HL-60 (cell line): ENCODE data around the gene PTPRN2.

Experiments
- POLR2AphosphoS5 ChIP-seq: IDR thresholded peaks from 2 replicates; pipeline ENCODE4 v1.6.1; 2012; ENCODE audit warnings: low read depth
- TF ChIP-seq, protein P1 (sequence below): IDR thresholded peaks from 2 replicates; pipeline ENCODE4 v1.6.1; 2012; ENCODE audit warnings: low read depth; ENCODE audit not compliant: insufficient replicate concordance
- TF ChIP-seq, protein P2 (sequence below): IDR thresholded peaks from one replicate; pipeline ENCODE4 v1.5.1; 2011; ENCODE audit warnings: low read length, control low read depth, inconsistent platforms; ENCODE audit not compliant: insufficient read depth

DNA sequence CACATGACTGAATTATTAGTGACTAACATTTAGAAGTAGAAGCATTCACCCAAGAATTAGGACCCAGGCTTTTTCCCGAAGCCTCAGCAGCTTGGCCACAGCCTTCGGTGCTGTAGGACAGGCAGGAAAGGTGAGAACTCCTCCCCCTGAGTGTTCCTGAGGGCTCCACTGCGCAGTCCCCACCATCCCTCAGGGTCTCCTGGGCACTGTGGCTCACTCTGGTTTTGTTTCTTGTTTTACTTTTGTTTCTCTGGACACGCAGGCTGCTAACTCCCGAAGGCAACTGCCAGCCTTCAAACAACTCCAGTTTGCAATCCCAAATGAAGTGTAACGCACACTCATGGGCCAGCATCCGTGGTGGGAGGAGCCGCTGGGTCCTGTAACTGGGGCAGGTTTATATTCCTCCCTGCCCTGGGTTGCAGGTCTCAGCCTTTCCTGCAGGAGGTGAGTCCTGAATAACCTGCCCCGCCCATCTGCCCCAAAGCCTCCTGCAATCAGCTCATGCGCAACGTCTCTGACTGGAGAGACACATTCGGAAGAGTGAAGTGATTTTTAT lies 492.9 kb downstream of the PTPRN2 start:
- TF ChIP-seq, protein P1, sequence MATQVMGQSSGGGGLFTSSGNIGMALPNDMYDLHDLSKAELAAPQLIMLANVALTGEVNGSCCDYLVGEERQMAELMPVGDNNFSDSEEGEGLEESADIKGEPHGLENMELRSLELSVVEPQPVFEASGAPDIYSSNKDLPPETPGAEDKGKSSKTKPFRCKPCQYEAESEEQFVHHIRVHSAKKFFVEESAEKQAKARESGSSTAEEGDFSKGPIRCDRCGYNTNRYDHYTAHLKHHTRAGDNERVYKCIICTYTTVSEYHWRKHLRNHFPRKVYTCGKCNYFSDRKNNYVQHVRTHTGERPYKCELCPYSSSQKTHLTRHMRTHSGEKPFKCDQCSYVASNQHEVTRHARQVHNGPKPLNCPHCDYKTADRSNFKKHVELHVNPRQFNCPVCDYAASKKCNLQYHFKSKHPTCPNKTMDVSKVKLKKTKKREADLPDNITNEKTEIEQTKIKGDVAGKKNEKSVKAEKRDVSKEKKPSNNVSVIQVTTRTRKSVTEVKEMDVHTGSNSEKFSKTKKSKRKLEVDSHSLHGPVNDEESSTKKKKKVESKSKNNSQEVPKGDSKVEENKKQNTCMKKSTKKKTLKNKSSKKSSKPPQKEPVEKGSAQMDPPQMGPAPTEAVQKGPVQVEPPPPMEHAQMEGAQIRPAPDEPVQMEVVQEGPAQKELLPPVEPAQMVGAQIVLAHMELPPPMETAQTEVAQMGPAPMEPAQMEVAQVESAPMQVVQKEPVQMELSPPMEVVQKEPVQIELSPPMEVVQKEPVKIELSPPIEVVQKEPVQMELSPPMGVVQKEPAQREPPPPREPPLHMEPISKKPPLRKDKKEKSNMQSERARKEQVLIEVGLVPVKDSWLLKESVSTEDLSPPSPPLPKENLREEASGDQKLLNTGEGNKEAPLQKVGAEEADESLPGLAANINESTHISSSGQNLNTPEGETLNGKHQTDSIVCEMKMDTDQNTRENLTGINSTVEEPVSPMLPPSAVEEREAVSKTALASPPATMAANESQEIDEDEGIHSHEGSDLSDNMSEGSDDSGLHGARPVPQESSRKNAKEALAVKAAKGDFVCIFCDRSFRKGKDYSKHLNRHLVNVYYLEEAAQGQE: no peak
- no peak for TF ChIP-seq POLR2AphosphoS5
- TF ChIP-seq, protein P2, sequence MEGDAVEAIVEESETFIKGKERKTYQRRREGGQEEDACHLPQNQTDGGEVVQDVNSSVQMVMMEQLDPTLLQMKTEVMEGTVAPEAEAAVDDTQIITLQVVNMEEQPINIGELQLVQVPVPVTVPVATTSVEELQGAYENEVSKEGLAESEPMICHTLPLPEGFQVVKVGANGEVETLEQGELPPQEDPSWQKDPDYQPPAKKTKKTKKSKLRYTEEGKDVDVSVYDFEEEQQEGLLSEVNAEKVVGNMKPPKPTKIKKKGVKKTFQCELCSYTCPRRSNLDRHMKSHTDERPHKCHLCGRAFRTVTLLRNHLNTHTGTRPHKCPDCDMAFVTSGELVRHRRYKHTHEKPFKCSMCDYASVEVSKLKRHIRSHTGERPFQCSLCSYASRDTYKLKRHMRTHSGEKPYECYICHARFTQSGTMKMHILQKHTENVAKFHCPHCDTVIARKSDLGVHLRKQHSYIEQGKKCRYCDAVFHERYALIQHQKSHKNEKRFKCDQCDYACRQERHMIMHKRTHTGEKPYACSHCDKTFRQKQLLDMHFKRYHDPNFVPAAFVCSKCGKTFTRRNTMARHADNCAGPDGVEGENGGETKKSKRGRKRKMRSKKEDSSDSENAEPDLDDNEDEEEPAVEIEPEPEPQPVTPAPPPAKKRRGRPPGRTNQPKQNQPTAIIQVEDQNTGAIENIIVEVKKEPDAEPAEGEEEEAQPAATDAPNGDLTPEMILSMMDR: no peak
